ENCODE measurements around the gene NAB2. TPM values are rescaled to one million over a fixed set of nuclear protein-coding genes. Genes with fewer than 3 reads are reported as not detected.

The NAB2 gene
- total and polyA plus RNA-seq, 4 donors, result 19.8 to 48.4 (median 31.9) TPM

DNA sequence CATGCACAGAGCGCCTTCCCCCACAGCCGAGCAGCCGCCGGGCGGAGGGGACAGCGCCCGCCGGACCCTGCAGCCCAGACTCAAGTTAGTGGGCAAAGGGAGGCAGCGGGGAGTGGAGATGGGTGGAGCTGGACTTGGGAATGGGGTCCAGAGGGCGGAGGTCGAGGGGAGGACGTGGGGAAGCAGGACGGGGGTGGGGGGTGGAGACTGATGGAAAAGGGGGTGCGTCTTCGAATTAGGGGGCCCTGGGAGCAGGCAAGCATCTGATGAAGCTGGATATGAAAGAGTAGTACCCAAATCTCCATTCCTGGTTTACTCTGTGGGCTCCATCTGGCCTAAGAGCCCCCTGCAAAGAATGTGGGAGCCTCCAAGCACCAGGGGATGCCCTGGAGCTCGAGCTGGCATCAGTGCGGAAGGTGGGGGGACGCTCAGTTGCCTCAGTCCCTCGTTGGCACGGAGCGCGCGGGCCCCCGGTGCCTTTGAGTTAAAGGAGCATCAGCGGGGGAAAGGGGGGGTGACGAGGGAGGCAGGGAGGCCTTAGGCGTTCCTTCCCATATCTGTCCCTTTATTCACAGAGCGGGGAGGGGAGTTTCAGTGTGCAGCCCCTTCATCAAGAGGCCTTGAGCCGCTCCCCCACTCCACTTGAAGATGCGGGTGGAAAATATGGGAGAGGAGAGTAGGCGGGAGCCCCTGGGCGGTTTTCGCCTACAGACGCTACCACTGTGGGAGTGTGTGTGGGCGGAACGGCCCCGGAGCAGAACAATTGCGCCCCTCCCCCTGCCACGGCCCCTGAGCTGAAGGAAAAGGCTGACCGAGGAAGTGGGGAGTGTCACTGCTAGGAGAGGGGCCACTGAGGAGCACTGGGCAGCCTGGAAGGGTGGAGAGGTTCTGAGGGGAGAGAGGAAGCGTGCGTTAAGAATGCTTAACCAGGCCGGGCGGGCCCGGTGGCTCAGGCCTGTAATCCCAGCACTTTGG, 644 bp downstream of the NAB2 start:
- Histone ChIP-seq H3K27ac (ENCODE audit: low read depth in 1 of 2, low read length in 2 of 2) (peak overlapping the region; percentile 8 to 79), H3K4me1 (ENCODE audit: control insufficient read depth in 1 of 2, insufficient read depth in 2 of 2, low read length in 2 of 2) (peaks cover 0 to 6% of the 10 kb centered on the region in 2 donors), H3K9me3 (ENCODE audit: control insufficient read depth, low read length) (no peaks in the 10 kb centered on the region), H3K27me3 (ENCODE audit: control insufficient read depth in 1 of 2, insufficient read depth in 2 of 2, low read length in 1 of 2) (no peaks in the 10 kb centered on the region), H3K36me3 (ENCODE audit: control insufficient read depth in 1 of 2, insufficient read depth in 2 of 2, low read length in 1 of 2) (no peaks in the 10 kb centered on the region), H3K4me3 (ENCODE audit: low read length in 2 of 2) (peak overlapping the region; percentile 73 to 92)
- WGBS, 2 donors, result 0 to 1% methylated on average over 43 to 45 of the region's 45 CpGs
- intact Hi-C loops (cut with DNase I), result loop anchor here (1.0 to 5.0 kb wide), 4 partner anchors 15 to 402 kb away; partner anchors contain the start of genes STAT6 (in 2 of the 2) and PTGES3 (in 1 of the 2)
- DNase-seq (peak; percentile 91), ATAC-seq (ENCODE audit: low FRiP score) (peak; percentile 24)

DNA sequence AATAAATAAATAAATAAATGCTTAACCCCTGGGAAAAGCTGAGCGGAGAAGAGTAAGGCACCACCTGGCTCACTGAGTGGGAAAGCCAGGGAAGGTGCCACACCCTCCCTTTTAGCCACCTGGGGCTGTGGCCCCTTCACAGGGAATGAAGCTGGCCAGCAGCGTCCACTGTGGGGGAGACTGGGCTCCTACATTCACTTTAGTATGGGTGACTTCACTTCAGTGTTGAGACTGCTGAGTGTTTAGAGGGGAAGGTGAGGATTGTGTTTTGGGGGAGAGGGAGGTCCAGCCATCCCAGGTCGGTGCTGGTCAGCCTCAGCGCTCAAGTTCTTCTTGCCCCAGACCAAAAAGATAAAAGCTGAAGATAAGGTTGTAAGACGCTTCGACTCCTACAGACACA, 1.6 kb downstream of the NAB2 start:
- H3K4me1 ChIP-seq (ENCODE audit: control insufficient read depth in 1 of 2, insufficient read depth in 2 of 2, low read length in 2 of 2), result peaks cover 0 to 6% of the 10 kb centered on the region in 2 donors
- DNase-seq (peak in 1 of 2 donors; percentile 57), ATAC-seq (ENCODE audit: low FRiP score) (no peak)
- no peaks in the 10 kb centered on the region for H3K9me3 ChIP-seq (ENCODE audit: control insufficient read depth, low read length)
- intact Hi-C loops (cut with DNase I), result loop anchor here (2.0 kb wide), 2 partner anchors 16 to 20 kb away; partner anchors contain the start of gene STAT6 (in 1 of the 2)
- WGBS, 2 donors, result 7 to 13% methylated on average over 6 of the region's 6 CpGs
- no peaks in the 10 kb centered on the region for H3K27me3 ChIP-seq (ENCODE audit: control insufficient read depth in 1 of 2, insufficient read depth in 2 of 2, low read length in 1 of 2)
- H3K27ac ChIP-seq (ENCODE audit: low read depth in 1 of 2, low read length in 2 of 2), result peak overlapping the region in 1 of 2 donors; percentile 49
- no peaks in the 10 kb centered on the region for H3K36me3 ChIP-seq (ENCODE audit: control insufficient read depth in 1 of 2, insufficient read depth in 2 of 2, low read length in 1 of 2)
- H3K4me3 ChIP-seq (ENCODE audit: low read length in 2 of 2), result peak overlapping the region in 1 of 2 donors; percentile 92

DNA sequence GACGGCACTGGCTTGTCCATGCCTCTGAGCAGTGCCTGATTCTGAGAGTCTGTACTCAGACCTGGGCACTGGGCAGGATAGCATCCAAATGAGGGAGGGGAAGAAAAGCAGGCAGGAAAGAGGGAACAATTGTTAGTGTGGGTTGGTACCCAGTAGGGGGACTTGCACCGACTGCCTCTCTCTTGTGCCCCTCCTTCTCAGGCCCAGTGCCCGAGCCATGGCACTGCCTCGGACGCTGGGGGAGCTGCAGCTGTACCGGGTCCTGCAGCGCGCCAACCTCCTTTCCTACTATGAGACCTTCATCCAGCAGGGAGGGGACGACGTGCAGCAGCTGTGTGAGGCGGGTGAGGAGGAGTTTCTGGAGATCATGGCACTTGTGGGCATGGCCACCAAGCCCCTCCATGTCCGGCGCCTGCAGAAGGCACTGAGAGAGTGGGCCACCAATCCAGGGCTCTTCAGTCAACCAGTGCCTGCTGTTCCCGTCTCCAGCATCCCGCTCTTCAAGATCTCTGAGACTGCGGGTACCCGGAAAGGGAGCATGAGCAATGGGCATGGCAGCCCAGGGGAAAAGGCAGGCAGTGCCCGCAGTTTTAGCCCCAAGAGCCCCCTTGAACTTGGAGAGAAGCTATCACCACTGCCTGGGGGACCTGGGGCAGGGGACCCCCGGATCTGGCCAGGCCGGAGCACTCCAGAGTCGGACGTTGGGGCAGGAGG, 2.2 kb downstream of the NAB2 start:
- WGBS, 2 donors, result 26% methylated on average over 22 of the region's 22 CpGs
- ATAC-seq (ENCODE audit: low FRiP score) (no peak), DNase-seq (peak; percentile 74 to 83)
- Histone ChIP-seq H3K27ac (ENCODE audit: low read depth in 1 of 2, low read length in 2 of 2) (no peak overlapping the region), H3K27me3 (ENCODE audit: control insufficient read depth in 1 of 2, insufficient read depth in 2 of 2, low read length in 1 of 2) (no peaks in the 10 kb centered on the region), H3K36me3 (ENCODE audit: control insufficient read depth in 1 of 2, insufficient read depth in 2 of 2, low read length in 1 of 2) (no peaks in the 10 kb centered on the region), H3K4me3 (ENCODE audit: low read length in 2 of 2) (peak overlapping the region in 1 of 2 donors; percentile 92), H3K4me1 (ENCODE audit: control insufficient read depth in 1 of 2, insufficient read depth in 2 of 2, low read length in 2 of 2) (peaks cover 0 to 6% of the 10 kb centered on the region in 2 donors), H3K9me3 (ENCODE audit: control insufficient read depth, low read length) (no peaks in the 10 kb centered on the region)
- intact Hi-C loops (cut with DNase I), result loop anchor here (2.0 kb wide), 2 partner anchors 16 to 20 kb away; partner anchors contain the start of gene STAT6 (in 1 of the 2)

DNA sequence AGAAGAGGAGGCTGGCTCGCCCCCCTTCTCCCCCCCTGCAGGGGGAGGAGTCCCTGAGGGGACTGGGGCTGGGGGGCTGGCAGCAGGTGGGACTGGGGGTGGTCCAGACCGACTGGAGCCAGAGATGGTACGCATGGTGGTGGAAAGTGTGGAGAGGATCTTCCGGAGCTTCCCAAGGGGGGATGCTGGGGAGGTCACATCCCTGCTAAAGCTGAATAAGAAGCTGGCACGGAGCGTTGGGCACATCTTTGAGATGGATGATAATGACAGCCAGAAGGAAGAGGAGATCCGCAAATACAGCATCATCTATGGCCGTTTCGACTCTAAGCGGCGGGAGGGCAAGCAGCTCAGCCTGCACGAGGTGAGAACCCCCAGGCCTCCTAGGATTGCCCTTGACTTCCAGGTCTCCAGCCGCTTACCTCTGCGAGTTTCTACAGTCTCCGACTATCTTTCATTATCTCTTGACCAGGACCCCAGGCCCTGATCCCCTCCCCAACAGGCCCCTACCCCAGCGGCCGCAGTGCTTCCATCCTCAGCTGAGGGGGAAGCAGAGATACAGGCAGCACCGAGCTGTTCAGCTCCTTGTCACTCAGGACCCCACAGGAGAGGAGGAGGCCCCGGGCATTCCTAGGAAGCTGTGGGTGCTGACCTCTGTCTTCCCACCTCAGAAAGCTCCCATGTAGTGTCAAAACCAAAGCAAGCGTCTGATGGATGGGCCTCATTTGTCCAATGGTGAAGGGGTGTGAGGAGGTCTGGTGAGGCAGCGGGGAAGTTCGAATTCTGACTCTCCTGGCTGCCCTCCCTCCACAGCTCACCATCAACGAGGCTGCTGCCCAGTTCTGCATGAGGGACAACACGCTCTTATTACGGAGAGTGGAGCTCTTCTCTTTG, 3.0 kb downstream of the NAB2 start:
- no peaks in the 10 kb centered on the region for H3K9me3 ChIP-seq (ENCODE audit: control insufficient read depth, low read length)
- DNase-seq (peak in 1 of 2 donors; percentile 70), ATAC-seq (ENCODE audit: low FRiP score) (no peak)
- H3K27ac ChIP-seq (ENCODE audit: low read depth in 1 of 2, low read length in 2 of 2), result no peak overlapping the region
- no peaks in the 10 kb centered on the region for H3K27me3 ChIP-seq (ENCODE audit: control insufficient read depth in 1 of 2, insufficient read depth in 2 of 2, low read length in 1 of 2)
- intact Hi-C loops (cut with DNase I), result loop anchor here (2.0 kb wide), 2 partner anchors 17 to 19 kb away; partner anchors contain the start of gene STAT6 (in 1 of the 2)
- no peak overlapping the region for H3K4me3 ChIP-seq (ENCODE audit: low read length in 2 of 2)
- peaks cover 0 to 6% of the 10 kb centered on the region in 2 donors for H3K4me1 ChIP-seq (ENCODE audit: control insufficient read depth in 1 of 2, insufficient read depth in 2 of 2, low read length in 2 of 2)
- H3K36me3 ChIP-seq (ENCODE audit: control insufficient read depth in 1 of 2, insufficient read depth in 2 of 2, low read length in 1 of 2), result no peaks in the 10 kb centered on the region
- WGBS, 2 donors, result 63 to 64% methylated on average over 24 to 25 of the region's 25 CpGs

DNA sequence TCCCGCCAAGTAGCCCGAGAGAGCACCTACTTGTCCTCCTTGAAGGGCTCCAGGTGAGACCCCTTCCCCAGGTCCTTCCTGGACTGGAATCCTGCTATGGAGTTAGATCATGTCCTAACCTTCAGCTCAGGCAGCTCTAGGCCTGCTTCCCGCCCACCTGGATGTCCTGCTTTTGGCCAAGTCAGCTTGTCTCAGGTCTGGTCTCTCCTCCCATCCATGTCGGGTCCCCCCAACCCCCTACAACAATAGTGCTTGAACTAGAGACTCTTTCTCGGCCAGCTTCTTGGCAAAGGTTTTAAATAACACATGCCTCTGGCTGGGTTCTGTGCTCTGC, 3.6 kb downstream of the NAB2 start:
- ATAC-seq (ENCODE audit: low FRiP score), result no peak
- Histone ChIP-seq H3K27ac (ENCODE audit: low read depth in 1 of 2, low read length in 2 of 2) (no peak overlapping the region), H3K27me3 (ENCODE audit: control insufficient read depth in 1 of 2, insufficient read depth in 2 of 2, low read length in 1 of 2) (no peaks in the 10 kb centered on the region), H3K4me3 (ENCODE audit: low read length in 2 of 2) (no peak overlapping the region), H3K9me3 (ENCODE audit: control insufficient read depth, low read length) (no peaks in the 10 kb centered on the region), H3K4me1 (ENCODE audit: control insufficient read depth in 1 of 2, insufficient read depth in 2 of 2, low read length in 2 of 2) (peaks cover 0 to 6% of the 10 kb centered on the region in 2 donors), H3K36me3 (ENCODE audit: control insufficient read depth in 1 of 2, insufficient read depth in 2 of 2, low read length in 1 of 2) (no peaks in the 10 kb centered on the region)
- peak in 1 of 2 donors; percentile 32 for DNase-seq
- intact Hi-C loops (cut with DNase I), result no loop called here
- 35 to 51% methylated on average over 4 to 5 of the region's 5 CpGs for WGBS, 2 donors

DNA sequence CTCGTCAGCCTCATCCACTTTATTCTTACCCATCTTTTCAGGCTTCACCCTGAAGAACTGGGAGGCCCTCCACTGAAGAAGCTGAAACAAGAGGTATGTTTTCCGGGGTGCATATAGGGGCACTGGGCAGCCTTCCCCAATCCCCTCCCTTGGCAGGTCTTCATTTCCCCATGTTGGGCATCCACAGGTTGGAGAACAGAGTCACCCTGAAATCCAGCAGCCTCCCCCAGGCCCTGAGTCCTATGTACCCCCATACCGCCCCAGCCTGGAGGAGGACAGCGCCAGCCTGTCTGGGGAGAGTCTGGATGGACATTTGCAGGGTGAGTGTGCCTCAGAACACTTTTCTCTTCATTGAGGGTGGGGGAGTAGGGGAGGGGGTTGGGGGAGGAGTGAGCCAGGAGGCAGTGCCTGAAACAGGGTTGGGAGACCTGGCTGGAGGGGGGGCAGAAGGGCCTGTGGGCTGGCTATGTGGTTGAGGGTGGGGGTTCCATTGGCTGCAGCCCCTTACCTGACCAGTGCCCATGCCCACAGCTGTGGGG, 4.0 kb downstream of the NAB2 start:
- peaks cover 0 to 6% of the 10 kb centered on the region in 2 donors for H3K4me1 ChIP-seq (ENCODE audit: control insufficient read depth in 1 of 2, insufficient read depth in 2 of 2, low read length in 2 of 2)
- ATAC-seq (ENCODE audit: low FRiP score), result no peak
- no peaks in the 10 kb centered on the region for H3K9me3 ChIP-seq (ENCODE audit: control insufficient read depth, low read length)
- no peaks in the 10 kb centered on the region for H3K36me3 ChIP-seq (ENCODE audit: control insufficient read depth in 1 of 2, insufficient read depth in 2 of 2, low read length in 1 of 2)
- intact Hi-C loops (cut with DNase I), result no loop called here
- 59 to 64% methylated on average over 4 of the region's 4 CpGs for WGBS, 2 donors
- H3K27ac ChIP-seq (ENCODE audit: low read depth in 1 of 2, low read length in 2 of 2), result peak overlapping the region in 1 of 2 donors; percentile 60
- no peak overlapping the region for H3K4me3 ChIP-seq (ENCODE audit: low read length in 2 of 2)
- no peaks in the 10 kb centered on the region for H3K27me3 ChIP-seq (ENCODE audit: control insufficient read depth in 1 of 2, insufficient read depth in 2 of 2, low read length in 1 of 2)
- peak in 1 of 2 donors; percentile 57 for DNase-seq

DNA sequence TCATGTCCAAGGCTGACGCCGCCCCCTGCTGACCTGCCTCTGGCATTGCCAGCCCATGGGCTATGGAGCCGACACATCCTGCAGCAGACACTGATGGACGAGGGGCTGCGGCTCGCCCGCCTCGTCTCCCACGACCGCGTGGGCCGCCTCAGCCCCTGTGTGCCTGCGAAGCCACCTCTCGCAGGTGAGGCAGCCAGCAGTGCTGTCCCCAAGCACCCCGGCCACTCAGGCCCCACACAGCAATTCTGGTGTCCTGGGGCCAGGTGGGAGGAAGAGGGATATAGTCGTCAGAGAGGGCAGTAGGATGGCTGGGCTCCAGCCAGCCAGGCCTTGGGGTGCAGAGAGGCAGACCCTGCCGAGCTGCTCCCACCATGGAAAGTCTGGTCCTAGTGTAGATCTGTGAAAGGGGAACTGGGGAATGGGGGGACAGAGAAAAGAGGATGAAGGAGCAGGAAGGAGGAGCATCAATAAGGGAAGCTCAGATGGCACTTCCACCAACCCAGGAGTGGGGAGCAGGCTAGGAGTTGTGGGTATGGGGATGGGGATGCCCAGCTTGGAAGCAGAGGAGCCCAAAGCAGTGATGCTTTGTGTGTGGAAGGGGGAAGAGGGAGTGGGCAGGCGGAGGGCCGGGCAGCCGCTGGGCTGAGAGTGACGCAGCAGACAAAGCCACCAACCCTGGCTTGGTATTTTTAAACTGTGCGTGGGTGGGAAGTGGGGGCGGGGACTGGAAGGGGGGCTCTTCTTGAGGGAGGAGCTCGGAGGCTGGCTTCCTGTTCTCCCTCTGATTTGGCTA, 4.7 kb downstream of the NAB2 start:
- WGBS, 2 donors, result 24 to 30% methylated on average over 22 to 24 of the region's 24 CpGs
- H3K27me3 ChIP-seq (ENCODE audit: control insufficient read depth in 1 of 2, insufficient read depth in 2 of 2, low read length in 1 of 2), result no peaks in the 10 kb centered on the region
- intact Hi-C loops (cut with DNase I), result loop anchor here in 1 of 2 donors (2.0 kb wide), 1 partner anchor 17 kb away; the partner anchor contains the start of gene STAT6
- peak; percentile 89 to 95 for DNase-seq
- peaks cover 0 to 6% of the 10 kb centered on the region in 2 donors for H3K4me1 ChIP-seq (ENCODE audit: control insufficient read depth in 1 of 2, insufficient read depth in 2 of 2, low read length in 2 of 2)
- peak overlapping the region; percentile 18 to 60 for H3K27ac ChIP-seq (ENCODE audit: low read depth in 1 of 2, low read length in 2 of 2)
- ATAC-seq (ENCODE audit: low FRiP score), result peak; percentile 78
- no peak overlapping the region for H3K4me3 ChIP-seq (ENCODE audit: low read length in 2 of 2)
- no peaks in the 10 kb centered on the region for H3K36me3 ChIP-seq (ENCODE audit: control insufficient read depth in 1 of 2, insufficient read depth in 2 of 2, low read length in 1 of 2)
- H3K9me3 ChIP-seq (ENCODE audit: control insufficient read depth, low read length), result no peaks in the 10 kb centered on the region

Data from aorta (tissue), 5 donors.